AG04449 (cell line): ENCODE data around the gene ADAM33.

Experiments used
- CTCF ChIA-PET: fragments of 350-600 bp; formaldehyde crosslinking; extraction: SDS; loops from one replicate; lab custom pipeline; 2021; ENCODE audit warnings: antibody characterized with exemption; lab: Yijun Ruan, JAX
- POLR2A ChIA-PET: fragments of 400-600, 350-600 bp; formaldehyde crosslinking; extraction: SDS; loops from one replicate; lab custom pipeline; 2020; ENCODE audit warnings: antibody characterized with exemption, inconsistent platforms; lab: Yijun Ruan, JAX
- DNase-seq: peaks from one replicate; pipeline ENCODE4 v3.0.0-alpha.2; 2010; ENCODE audit warnings: low read depth, low spot score
- H3K4me3 ChIP-seq: 2 replicates; pipeline ENCODE4 v1.5.1; 2011; ENCODE audit warnings: low read depth, mild to moderate bottlenecking, control low read depth, low read length
- TF ChIP-seq, protein P1 (sequence below): IDR thresholded peaks from one replicate; pipeline ENCODE4 v1.5.1; 2011; ENCODE audit warnings: mild to moderate bottlenecking, moderate library complexity, low read length, control low read depth, inconsistent platforms; ENCODE audit not compliant: insufficient read depth; ENCODE audit errors: missing control alignments

The ADAM33 gene

DNA sequence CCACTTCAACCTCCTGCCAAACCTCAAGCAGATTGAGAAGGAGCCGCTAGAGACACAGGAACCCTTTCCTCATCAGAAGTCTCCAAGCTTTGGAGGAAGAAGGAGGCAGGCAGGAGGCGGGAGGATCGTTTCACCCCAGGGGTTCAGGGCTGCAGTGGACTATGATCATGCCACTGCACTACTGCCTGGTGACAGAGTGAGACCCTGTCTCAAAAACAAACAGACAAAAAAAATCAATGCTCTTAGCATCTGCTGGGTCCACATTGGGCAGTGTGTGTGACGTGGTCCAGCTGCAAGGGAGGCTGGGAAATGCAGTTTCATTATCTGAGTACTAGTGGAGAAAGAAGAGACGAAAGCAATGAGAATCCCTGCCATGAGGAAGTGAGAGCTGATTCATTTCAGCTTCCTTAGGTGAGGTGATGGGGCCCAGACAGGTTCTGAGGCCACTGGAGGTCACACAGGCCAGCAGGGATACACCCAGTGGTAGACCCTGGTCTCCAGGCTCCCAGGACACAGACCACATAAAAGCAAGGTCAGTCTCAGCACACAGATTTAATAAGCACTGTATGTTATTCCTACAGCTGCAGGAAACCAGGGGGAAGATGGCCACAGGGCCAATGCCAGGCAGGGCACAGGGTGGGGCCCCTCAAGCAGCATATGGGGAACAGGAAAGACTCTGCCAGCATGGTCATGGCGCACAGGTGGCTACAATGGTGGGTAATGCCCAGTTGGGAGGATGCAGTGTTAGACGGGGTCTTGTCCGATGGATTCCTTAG lies 22.9 kb downstream of the ADAM33 start:
- TF ChIP-seq, protein P1, sequence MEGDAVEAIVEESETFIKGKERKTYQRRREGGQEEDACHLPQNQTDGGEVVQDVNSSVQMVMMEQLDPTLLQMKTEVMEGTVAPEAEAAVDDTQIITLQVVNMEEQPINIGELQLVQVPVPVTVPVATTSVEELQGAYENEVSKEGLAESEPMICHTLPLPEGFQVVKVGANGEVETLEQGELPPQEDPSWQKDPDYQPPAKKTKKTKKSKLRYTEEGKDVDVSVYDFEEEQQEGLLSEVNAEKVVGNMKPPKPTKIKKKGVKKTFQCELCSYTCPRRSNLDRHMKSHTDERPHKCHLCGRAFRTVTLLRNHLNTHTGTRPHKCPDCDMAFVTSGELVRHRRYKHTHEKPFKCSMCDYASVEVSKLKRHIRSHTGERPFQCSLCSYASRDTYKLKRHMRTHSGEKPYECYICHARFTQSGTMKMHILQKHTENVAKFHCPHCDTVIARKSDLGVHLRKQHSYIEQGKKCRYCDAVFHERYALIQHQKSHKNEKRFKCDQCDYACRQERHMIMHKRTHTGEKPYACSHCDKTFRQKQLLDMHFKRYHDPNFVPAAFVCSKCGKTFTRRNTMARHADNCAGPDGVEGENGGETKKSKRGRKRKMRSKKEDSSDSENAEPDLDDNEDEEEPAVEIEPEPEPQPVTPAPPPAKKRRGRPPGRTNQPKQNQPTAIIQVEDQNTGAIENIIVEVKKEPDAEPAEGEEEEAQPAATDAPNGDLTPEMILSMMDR, result no peak
- ChIA-PET POLR2A (interaction anchor here (1.2 kb wide), 1 partner anchor 21 kb away, joined by 5 read pairs; no protein-coding TSS in a partner anchor), CTCF (interaction anchor here (0.9 to 2.1 kb wide), 5 partner anchors 10 to 95 kb away, joined by 3 to 9 read pairs (median 3); no protein-coding TSS in a partner anchor)
- no peak overlapping the region for H3K4me3 ChIP-seq
- no peak for DNase-seq

DNA sequence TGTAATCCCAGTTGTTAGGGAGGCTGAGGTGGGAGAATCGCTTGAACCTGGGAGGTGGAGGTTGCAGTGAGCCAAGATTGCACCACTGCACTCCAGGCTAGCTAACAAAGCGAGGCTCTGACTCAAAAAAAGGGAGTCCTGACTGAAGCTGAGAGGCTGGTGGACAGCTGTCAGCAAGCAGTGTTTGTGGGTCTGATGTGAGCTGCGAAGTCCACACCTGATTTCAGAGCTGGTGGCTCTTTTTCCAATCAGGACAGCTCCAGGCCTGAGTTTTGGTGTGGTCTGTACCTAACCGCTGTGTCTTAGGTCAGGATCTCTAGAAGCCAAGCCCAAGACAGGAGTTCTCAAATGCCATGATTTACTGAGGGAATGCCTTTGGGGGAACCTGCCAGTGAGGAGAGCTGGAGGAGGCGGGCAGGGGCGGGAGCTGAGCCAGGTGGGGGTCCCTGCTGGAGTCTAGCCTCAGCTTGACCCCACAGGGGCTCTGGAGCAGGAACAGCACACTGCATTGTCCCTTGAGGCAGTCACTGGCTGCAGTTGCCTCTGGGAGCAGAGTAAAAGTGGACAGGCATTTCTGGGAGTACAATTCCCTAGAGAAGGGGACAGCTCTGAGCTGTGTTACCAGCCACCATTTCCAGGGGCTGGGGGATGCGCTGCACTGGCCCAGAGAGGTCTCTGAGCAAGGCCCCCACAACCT lies 23.6 kb downstream of the ADAM33 start:
- POLR2A ChIA-PET, result interaction anchor here (1.2 kb wide), 1 partner anchor 22 kb away, joined by 5 read pairs; no protein-coding TSS in a partner anchor
- H3K4me3 ChIP-seq, result no peak overlapping the region
- CTCF ChIA-PET, result interaction anchor here (0.9 to 2.1 kb wide), 5 partner anchors 10 to 95 kb away, joined by 3 to 9 read pairs (median 3); no protein-coding TSS in a partner anchor
- TF ChIP-seq, protein P1, result no peak
- no peak for DNase-seq

DNA sequence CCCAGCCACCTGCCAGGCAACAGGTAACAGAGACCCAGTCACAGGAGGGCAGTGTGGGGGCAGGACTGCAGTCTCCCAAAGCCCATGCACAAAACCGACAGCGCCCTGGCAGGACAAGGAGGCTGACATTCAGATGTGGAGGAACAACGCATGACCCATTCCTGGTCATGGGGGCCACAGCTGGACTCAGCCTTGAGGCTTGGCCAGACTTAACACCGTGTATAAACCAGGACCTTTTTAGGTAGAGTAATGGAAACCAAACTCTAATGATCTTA lies 26.7 kb downstream of the ADAM33 start:
- POLR2A ChIA-PET, result no interaction called here
- H3K4me3 ChIP-seq, result no peak overlapping the region
- TF ChIP-seq, protein P1, result no peak
- CTCF ChIA-PET, result interaction anchor here (1.4 to 2.1 kb wide), 4 partner anchors 22 to 91 kb away, joined by 3 to 7 read pairs (median 5); no protein-coding TSS in a partner anchor
- no peak for DNase-seq

DNA sequence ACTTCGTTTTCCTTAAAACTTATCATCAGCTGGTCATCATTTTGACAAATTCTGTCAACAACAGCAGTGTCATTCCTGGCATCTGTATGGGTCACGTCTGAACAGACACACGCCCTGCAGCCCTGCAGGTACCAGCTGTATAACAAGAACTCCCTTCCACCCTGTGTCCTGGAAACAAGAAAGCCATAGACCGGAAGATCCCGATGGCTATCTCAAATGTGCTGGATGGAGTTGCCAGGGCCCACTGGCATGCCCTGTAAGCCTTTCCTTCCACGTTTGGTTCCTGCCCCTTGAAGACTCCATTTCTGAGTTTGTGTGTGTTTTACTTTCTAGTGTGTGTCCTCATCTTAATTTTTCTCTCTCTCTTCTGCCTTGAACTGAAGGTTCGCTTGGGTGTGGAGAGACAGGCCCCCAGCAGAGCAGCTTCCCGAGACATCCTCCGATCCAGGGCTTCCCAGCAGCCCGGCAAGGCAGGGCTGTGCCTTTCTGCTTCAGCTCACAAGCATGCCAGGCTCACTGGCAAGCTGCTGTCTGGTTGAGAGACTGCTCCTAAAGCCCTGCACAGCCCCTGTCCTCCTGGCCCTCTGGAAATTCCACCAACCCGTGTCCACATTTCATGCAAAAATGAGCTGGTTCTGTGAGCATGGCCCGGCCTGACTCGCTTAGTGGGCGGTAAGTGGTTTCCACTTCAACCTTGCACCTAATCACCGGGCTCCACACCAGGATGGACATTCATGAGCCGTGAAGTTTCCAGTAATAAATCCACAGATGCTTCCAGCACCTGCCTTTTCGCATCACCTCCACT lies 27.3 kb downstream of the ADAM33 start:
- no peak for DNase-seq
- TF ChIP-seq, protein P1, result no peak
- CTCF ChIA-PET, result interaction anchor here (0.7 to 2.1 kb wide), 5 partner anchors 22 to 91 kb away, joined by 3 to 7 read pairs (median 4); no protein-coding TSS in a partner anchor
- POLR2A ChIA-PET, result no interaction called here
- no peak overlapping the region for H3K4me3 ChIP-seq

DNA sequence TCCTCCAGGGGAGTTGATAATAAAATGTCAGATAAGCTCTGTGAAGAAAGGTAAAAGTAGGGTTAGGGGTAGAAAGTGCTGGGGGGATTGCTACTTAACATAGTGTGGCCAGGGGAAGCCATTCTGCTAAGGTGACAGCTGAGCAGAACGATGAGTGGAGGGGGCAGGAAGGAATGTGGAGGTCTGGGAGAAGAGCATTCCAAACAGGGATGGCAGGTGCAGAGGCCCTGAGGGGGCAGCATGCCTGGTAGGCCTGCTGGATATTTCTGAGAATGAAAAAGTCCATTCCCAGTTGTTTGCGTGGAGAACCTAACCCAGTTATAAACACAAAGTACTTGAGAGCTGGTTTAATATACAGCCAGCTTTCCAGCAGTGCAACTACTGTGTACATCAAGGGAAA lies 27.9 kb downstream of the ADAM33 start:
- TF ChIP-seq, protein P1, result no peak
- POLR2A ChIA-PET, result no interaction called here
- DNase-seq, result no peak
- no peak overlapping the region for H3K4me3 ChIP-seq
- CTCF ChIA-PET, result interaction anchor here (0.7 to 2.1 kb wide), 3 partner anchors 23 to 90 kb away, joined by 3 to 7 read pairs (median 6); no protein-coding TSS in a partner anchor
